Smooth muscle cell (in vitro differentiated cells): ENCODE measurements around the gene TM4SF18. TPM values are rescaled to one million over a fixed set of nuclear protein-coding genes. Genes with fewer than 3 reads are reported as not detected.

ENCODE experiments used
- DNase-seq: peaks from one replicate; lab custom pipeline; 2025; ENCODE audit not compliant: unreplicated experiment; lab: John Stamatoyannopoulos, UW
- H2AFZ ChIP-seq: fragments of 200-600 bp; sonication (generic); 2 replicates; pipeline ENCODE4 v1.6.0; 2016; ENCODE audit warnings: antibody characterized with exemption, low read depth, mild to moderate bottlenecking
- H3F3A ChIP-seq: fragments of 200-600 bp; sonication (generic); 2 replicates; pipeline ENCODE4 v1.6.0; 2017; ENCODE audit warnings: antibody characterized with exemption, low read depth
- H3K27ac ChIP-seq: fragments of 200-600 bp; sonication (generic); 2 replicates; pipeline ENCODE4 v1.5.1; 2016; ENCODE audit warnings: low read depth, mild to moderate bottlenecking
- H3K27me3 ChIP-seq: fragments of 200-600 bp; sonication (generic); 2 replicates; pipeline ENCODE4 v1.6.1; 2016; ENCODE audit warnings: low read depth, mild to moderate bottlenecking
- H3K36me3 ChIP-seq: fragments of 200-600 bp; sonication (generic); 2 replicates; pipeline ENCODE4 v1.5.1; 2016; ENCODE audit warnings: low read depth
- H3K4me1 ChIP-seq: fragments of 200-600 bp; sonication (generic); 2 replicates; pipeline ENCODE4 v1.5.1; 2016; ENCODE audit warnings: low read depth
- H3K4me2 ChIP-seq: fragments of 200-600 bp; sonication (generic); 2 replicates; pipeline ENCODE4 v1.6.0; 2016; ENCODE audit warnings: mild to moderate bottlenecking
- H3K4me3 ChIP-seq: fragments of 200-600 bp; sonication (generic); 2 replicates; pipeline ENCODE4 v1.5.1; 2016; ENCODE audit warnings: mild to moderate bottlenecking
- H3K79me2 ChIP-seq: fragments of 200-600 bp; sonication (generic); 2 replicates; pipeline ENCODE4 v1.6.0; 2016; ENCODE audit warnings: low read depth, mild to moderate bottlenecking
- H3K9ac ChIP-seq: fragments of 200-600 bp; sonication (generic); 2 replicates; pipeline ENCODE4 v1.6.0; 2016; ENCODE audit warnings: low read depth
- H3K9me3 ChIP-seq: fragments of 200-600 bp; sonication (generic); replicated peaks from 2 replicates; pipeline ENCODE4 v1.5.1; 2016; ENCODE audit warnings: low read depth
- H4K20me1 ChIP-seq: fragments of 200-600 bp; sonication (generic); 2 replicates; pipeline ENCODE4 v1.6.0; 2016; ENCODE audit warnings: low read depth
- WGBS: methylation state at CpG from one replicate; pipeline ENCODE4 v1.1.7; 2016; ENCODE audit warnings: low lambda C conversion rate; 5-methylcytosine and 5-hydroxymethylcytosine counted together
- polyA plus RNA-seq: library from polyadenylated mRNA; unstranded; fragments of >200 nt; fragmentation: Nextera tagmentation; extraction: Ambion mirVana; gene quantifications from 2 replicates; pipeline ENCODE4 v1.2.1, GENCODE V29; 2016
- total RNA-seq: library from RNA; depleted of rRNA; stranded (reverse); fragments of >200 nt; gene quantifications from 2 replicates; pipeline ENCODE4 v1.2.3, GENCODE V29; 2014
- TF ChIP-seq, protein P1 (sequence below): fragments of 200-600 bp; sonication (generic); IDR thresholded peaks from 2 replicates; pipeline ENCODE4 v1.5.1; 2017; ENCODE audit warnings: borderline replicate concordance, mild to moderate bottlenecking, antibody characterized with exemption; ENCODE audit not compliant: insufficient read depth, poor library complexity, severe bottlenecking

Gene TM4SF18
- total and polyA plus RNA-seq, 2 experiments from 2014 or later = 0.37 to 0.40 TPM

DNA sequence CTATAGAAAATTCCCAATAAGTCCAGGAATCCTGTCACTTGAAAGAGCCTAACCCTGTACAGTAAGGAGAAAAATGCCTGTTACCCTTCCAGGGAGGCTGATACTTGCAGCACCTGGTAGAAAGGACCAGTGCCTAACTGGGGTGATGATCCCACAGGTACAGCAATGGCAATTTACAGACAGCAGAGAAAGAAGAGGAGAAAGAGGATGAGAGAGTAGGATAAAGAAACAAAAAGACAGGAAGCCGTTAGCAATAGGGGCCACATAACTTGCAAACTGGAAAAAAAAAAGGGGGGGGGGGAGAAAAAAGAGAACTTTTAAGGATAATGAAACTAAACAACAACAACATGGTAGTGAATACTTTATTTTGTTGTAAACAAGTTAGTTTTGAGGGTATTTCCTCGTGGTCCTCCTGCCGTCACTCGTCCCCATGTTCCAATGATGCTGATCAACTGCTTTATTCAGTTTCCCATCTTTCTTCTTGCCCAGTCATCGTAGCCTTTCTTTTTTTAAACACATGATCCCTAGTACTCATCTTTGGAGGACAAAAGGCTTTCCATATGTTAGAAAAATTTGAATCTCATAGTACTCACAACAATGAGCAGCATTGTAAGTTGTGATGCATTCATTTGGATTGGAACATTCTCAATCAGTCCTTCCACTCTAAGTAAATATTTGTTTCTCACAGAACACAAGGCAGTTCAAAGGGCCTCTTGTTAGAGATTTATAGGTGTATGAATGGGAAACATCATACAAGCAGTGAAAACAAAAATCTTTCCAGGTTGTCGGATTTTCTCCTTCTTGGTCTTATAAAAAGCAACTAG is 35.5 kb upstream of the TM4SF18 start:
- Histone ChIP-seq H4K20me1 (no peaks in the 10 kb centered on the region), H3K9me3 (no peaks in the 10 kb centered on the region), H3K4me1 (peaks cover 27% of the 10 kb centered on the region), H3K27ac (peak overlapping the region; percentile 75), H3F3A (peaks cover 7% of the 10 kb centered on the region), H3K4me2 (no peak overlapping the region), H3K79me2 (no peaks in the 10 kb centered on the region), H2AFZ (no peak overlapping the region), H3K9ac (no peak overlapping the region), H3K36me3 (no peaks in the 10 kb centered on the region), H3K4me3 (no peak overlapping the region), H3K27me3 (no peaks in the 10 kb centered on the region)
- 86% methylated on average over 6 of the region's 6 CpGs for WGBS
- no peak for DNase-seq
- TF ChIP-seq, protein P1, sequence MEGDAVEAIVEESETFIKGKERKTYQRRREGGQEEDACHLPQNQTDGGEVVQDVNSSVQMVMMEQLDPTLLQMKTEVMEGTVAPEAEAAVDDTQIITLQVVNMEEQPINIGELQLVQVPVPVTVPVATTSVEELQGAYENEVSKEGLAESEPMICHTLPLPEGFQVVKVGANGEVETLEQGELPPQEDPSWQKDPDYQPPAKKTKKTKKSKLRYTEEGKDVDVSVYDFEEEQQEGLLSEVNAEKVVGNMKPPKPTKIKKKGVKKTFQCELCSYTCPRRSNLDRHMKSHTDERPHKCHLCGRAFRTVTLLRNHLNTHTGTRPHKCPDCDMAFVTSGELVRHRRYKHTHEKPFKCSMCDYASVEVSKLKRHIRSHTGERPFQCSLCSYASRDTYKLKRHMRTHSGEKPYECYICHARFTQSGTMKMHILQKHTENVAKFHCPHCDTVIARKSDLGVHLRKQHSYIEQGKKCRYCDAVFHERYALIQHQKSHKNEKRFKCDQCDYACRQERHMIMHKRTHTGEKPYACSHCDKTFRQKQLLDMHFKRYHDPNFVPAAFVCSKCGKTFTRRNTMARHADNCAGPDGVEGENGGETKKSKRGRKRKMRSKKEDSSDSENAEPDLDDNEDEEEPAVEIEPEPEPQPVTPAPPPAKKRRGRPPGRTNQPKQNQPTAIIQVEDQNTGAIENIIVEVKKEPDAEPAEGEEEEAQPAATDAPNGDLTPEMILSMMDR = no peak

GRCh38 chr3:149368201-149368673 is 34.8 kb upstream of the TM4SF18 start:
- Histone ChIP-seq H3K4me3 (no peak overlapping the region), H3K36me3 (no peaks in the 10 kb centered on the region), H3K27me3 (no peaks in the 10 kb centered on the region), H3K9ac (no peak overlapping the region), H3K4me1 (peaks cover 27% of the 10 kb centered on the region), H3K79me2 (no peaks in the 10 kb centered on the region), H3K27ac (peak overlapping the region; percentile 21), H3K4me2 (no peak overlapping the region), H3F3A (peaks cover 7% of the 10 kb centered on the region), H3K9me3 (no peaks in the 10 kb centered on the region), H4K20me1 (no peaks in the 10 kb centered on the region), H2AFZ (no peak overlapping the region)
- TF ChIP-seq, protein P1 = no peak
- no peak for DNase-seq
- 87% methylated on average over 6 of the region's 6 CpGs for whole genome bisulfite sequencing

DNA sequence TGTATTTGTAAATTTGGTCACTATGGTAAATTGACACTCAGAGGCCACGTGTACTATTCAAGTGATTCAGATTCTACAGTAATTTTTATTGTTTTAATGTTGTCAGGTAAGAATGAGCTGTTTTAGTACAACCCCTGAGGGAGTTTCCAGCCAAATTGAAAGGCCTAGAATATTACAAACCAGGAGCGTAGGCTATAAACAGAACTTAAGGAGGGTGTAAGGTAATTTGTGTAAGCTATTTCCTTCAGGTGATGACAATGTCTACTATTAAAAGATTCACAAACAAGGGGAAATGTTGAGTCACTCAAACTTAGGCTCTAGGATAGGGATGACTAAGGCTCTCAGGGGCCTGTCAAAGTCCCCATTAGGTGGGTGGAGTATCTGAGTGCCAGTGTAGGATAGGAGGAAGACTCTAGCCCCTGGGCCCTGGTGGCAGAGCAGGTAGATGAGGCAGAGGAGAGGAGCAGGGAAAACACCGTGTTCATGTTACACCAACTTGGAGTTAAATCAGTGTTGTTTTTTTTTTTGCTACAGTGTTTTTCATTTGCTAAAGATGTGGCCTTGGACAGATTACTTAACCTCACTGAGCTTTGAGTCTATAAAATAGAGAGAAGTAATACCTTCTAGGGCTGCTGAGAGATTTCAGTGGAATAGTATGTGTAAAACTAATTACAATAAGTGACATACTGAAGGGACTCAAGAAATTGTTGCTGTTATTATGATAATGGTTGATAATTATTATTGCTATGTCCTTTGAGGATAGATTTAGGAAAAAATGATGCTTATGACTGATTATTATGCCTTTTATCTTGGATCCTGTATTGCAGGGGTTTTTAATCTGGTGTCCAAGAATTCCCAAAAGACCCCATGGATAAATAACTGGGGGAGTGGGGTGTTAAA is 33.8 kb upstream of the TM4SF18 start:
- H4K20me1 ChIP-seq = no peaks in the 10 kb centered on the region
- WGBS = 55% methylated on average over 3 of the region's 3 CpGs
- no peaks in the 10 kb centered on the region for H3K36me3 ChIP-seq
- H3K4me1 ChIP-seq = peaks cover 27% of the 10 kb centered on the region
- H3K27me3 ChIP-seq = no peaks in the 10 kb centered on the region
- no peaks in the 10 kb centered on the region for H3K79me2 ChIP-seq
- peaks cover 7% of the 10 kb centered on the region for H3F3A ChIP-seq
- H3K27ac ChIP-seq = peak overlapping the region; percentile 98
- no peak overlapping the region for H3K4me3 ChIP-seq
- H3K9me3 ChIP-seq = no peaks in the 10 kb centered on the region
- H2AFZ ChIP-seq = no peak overlapping the region
- peak overlapping the region; percentile 85 for H3K9ac ChIP-seq
- DNase-seq = no peak
- TF ChIP-seq, protein P1 = no peak
- no peak overlapping the region for H3K4me2 ChIP-seq
